Measurements from ENCODE around the gene PSRC1. TPM values are rescaled to one million over a fixed set of nuclear protein-coding genes. Genes with fewer than 3 reads are reported as not detected.

The PSRC1 gene
- total RNA-seq, 1 donor from 2014 or later: 78.1 TPM

- H2AFZ ChIP-seq (replicated peaks): no peak overlapping the region
These were observed 16.8 kb upstream of the PSRC1 start for GRCh38 chr1:109299558-109300343.

GRCh38 chr1:109298666-109299557 lies 16.0 kb upstream of the PSRC1 start:
- Histone ChIP-seq H3K9ac (no peak overlapping the region), H3K4me3 (no peak overlapping the region), H2AFZ (replicated peaks) (no peak overlapping the region), H4K20me1 (ENCODE audit: low read depth) (no peaks in the 10 kb centered on the region), H3K4me2 (no peak overlapping the region), H3K36me3 (no peaks in the 10 kb centered on the region), H3K79me2 (ENCODE audit: low read depth) (no peaks in the 10 kb centered on the region), H3K9me3 (ENCODE audit: low read depth) (no peaks in the 10 kb centered on the region), H3K4me1 (peaks cover 5% of the 10 kb centered on the region), H3F3A (ENCODE audit: low read depth) (no peaks in the 10 kb centered on the region), H3K27me3 (no peaks in the 10 kb centered on the region), H3K27ac (no peak overlapping the region)
- TF ChIP-seq EZH2phosphoT487 (IDR thresholded peaks at IDR 0.05): no peak
- TF ChIP-seq EZH2 (IDR thresholded peaks at IDR 0.05): no peak
- no peak for TF ChIP-seq CTCF (IDR thresholded peaks at IDR 0.05)
- H3K9me3 Mint-ChIP-seq: peaks cover 3% of the 10 kb centered on the region
- H3K27me3 Mint-ChIP-seq (ENCODE audit: insufficient read depth, low read depth): peaks cover 7% of the 10 kb centered on the region
- H3K4me3 Mint-ChIP-seq: no peak overlapping the region
- DNase-seq (ENCODE audit: low spot score): no peak
- H3K27ac Mint-ChIP-seq: peak overlapping the region; percentile 47
- peaks cover 15% of the 10 kb centered on the region for H3K4me1 Mint-ChIP-seq
- no peaks in the 10 kb centered on the region for H3K36me3 Mint-ChIP-seq

More at GRCh38 chr1:109299558-109300343, 16.8 kb upstream of the PSRC1 start:
- no peak for DNase-seq (ENCODE audit: low spot score)
- peaks cover 3% of the 10 kb centered on the region for H3K9me3 Mint-ChIP-seq
- no peak overlapping the region for H3K9ac ChIP-seq
- peaks cover 7% of the 10 kb centered on the region for H3K27me3 Mint-ChIP-seq (ENCODE audit: insufficient read depth, low read depth)
- H3K4me1 ChIP-seq: peaks cover 13% of the 10 kb centered on the region
- no peaks in the 10 kb centered on the region for H3K36me3 ChIP-seq
- H4K20me1 ChIP-seq (ENCODE audit: low read depth): no peaks in the 10 kb centered on the region
- H3K36me3 Mint-ChIP-seq: no peaks in the 10 kb centered on the region
- H3K27ac Mint-ChIP-seq: no peak overlapping the region
- TF ChIP-seq EZH2phosphoT487 (IDR thresholded peaks at IDR 0.05) (no peak), CTCF (IDR thresholded peaks at IDR 0.05) (no peak)
- no peak overlapping the region for H3K4me2 ChIP-seq
- H3F3A ChIP-seq (ENCODE audit: low read depth): no peaks in the 10 kb centered on the region
- no peaks in the 10 kb centered on the region for H3K9me3 ChIP-seq (ENCODE audit: low read depth)
- no peak overlapping the region for H3K4me3 Mint-ChIP-seq
- no peaks in the 10 kb centered on the region for H3K79me2 ChIP-seq (ENCODE audit: low read depth)
- H3K27ac ChIP-seq: no peak overlapping the region
- no peak overlapping the region for H3K4me3 ChIP-seq
- no peaks in the 10 kb centered on the region for H3K27me3 ChIP-seq
- H3K4me1 Mint-ChIP-seq: peaks cover 16% of the 10 kb centered on the region

GRCh38 chr1:109296782-109297181 lies 13.8 kb upstream of the PSRC1 start:
- Histone ChIP-seq H3K9me3 (ENCODE audit: low read depth) (no peaks in the 10 kb centered on the region), H3K36me3 (no peaks in the 10 kb centered on the region), H3K79me2 (ENCODE audit: low read depth) (no peaks in the 10 kb centered on the region), H3K9ac (no peak overlapping the region), H3F3A (ENCODE audit: low read depth) (no peaks in the 10 kb centered on the region), H3K4me3 (no peak overlapping the region), H4K20me1 (ENCODE audit: low read depth) (no peaks in the 10 kb centered on the region), H3K4me1 (peaks cover 4% of the 10 kb centered on the region), H3K4me2 (no peak overlapping the region), H2AFZ (replicated peaks) (no peak overlapping the region), H3K27ac (no peak overlapping the region), H3K27me3 (no peaks in the 10 kb centered on the region)
- no peak for DNase-seq (ENCODE audit: low spot score)
- H3K27ac Mint-ChIP-seq: no peak overlapping the region
- peaks cover 7% of the 10 kb centered on the region for H3K27me3 Mint-ChIP-seq (ENCODE audit: insufficient read depth, low read depth)
- TF ChIP-seq EZH2 (IDR thresholded peaks at IDR 0.05) (no peak), CTCF (IDR thresholded peaks at IDR 0.05) (no peak), EZH2phosphoT487 (IDR thresholded peaks at IDR 0.05) (no peak)
- H3K36me3 Mint-ChIP-seq: no peaks in the 10 kb centered on the region
- peaks cover 18% of the 10 kb centered on the region for H3K4me1 Mint-ChIP-seq
- peaks cover 3% of the 10 kb centered on the region for H3K9me3 Mint-ChIP-seq
- H3K4me3 Mint-ChIP-seq: no peak overlapping the region

Data from neural progenitor cell (in vitro differentiated cells).